Measurements from ENCODE around the gene PRKG2. TPM values are rescaled to one million over a fixed set of nuclear protein-coding genes. Genes with fewer than 3 reads are reported as not detected.

PRKG2 gene
- total RNA-seq, 2 experiments from 2014 or later = 0.27 to 0.39 TPM

- ChIA-PET CTCF (no interaction called here), POLR2A (no interaction called here)
- Mint-ChIP-seq H3K36me3 (ENCODE audit: low read depth) (no peaks in the 10 kb centered on the region), H3K27me3 (no peaks in the 10 kb centered on the region), H3K9me3 (no peaks in the 10 kb centered on the region), H3K4me3 (no peak overlapping the region), H3K4me1 (ENCODE audit: low read depth) (no peaks in the 10 kb centered on the region), H3K27ac (no peak overlapping the region)
- H3K36me3 ChIP-seq (ENCODE audit: insufficient read depth, low read length) = no peaks in the 10 kb centered on the region
- no peaks in the 10 kb centered on the region for H3K27me3 ChIP-seq (ENCODE audit: control insufficient read depth in 1 of 2, insufficient read depth in 2 of 2, low read length in 2 of 2)
- no peak overlapping the region for H3K4me3 ChIP-seq (ENCODE audit: low read length)
- no peak for ATAC-seq (ENCODE audit: poor library complexity)
- intact Hi-C loops (cut with DNase I, micrococcal nuclease) = no loop called here
- no peak for TF ChIP-seq CTCF (IDR thresholded peaks at IDR 0.05)
- no peak for DNase-seq
- H3K9me3 ChIP-seq (ENCODE audit: control insufficient read depth in 1 of 2, insufficient read depth in 1 of 2, low read length in 2 of 2) = no peaks in the 10 kb centered on the region
- no peak overlapping the region for H3K27ac ChIP-seq (ENCODE audit: low read depth in 1 of 2, low read length in 2 of 2)
- no peaks in the 10 kb centered on the region for H3K4me1 ChIP-seq (ENCODE audit: insufficient read depth, low read length)
Observed at GRCh38 chr4:81106150-81106549, 108.9 kb downstream of the PRKG2 start.

GRCh38 chr4:81102107-81102506 lies 112.9 kb downstream of the PRKG2 start:
- Mint-ChIP-seq H3K9me3 (no peaks in the 10 kb centered on the region), H3K4me1 (ENCODE audit: low read depth) (no peaks in the 10 kb centered on the region), H3K27me3 (no peaks in the 10 kb centered on the region), H3K27ac (no peak overlapping the region), H3K4me3 (no peak overlapping the region), H3K36me3 (ENCODE audit: low read depth) (no peaks in the 10 kb centered on the region)
- no peak overlapping the region for H3K27ac ChIP-seq (ENCODE audit: low read depth in 1 of 2, low read length in 2 of 2)
- no peak for TF ChIP-seq CTCF (IDR thresholded peaks at IDR 0.05)
- no peaks in the 10 kb centered on the region for H3K36me3 ChIP-seq (ENCODE audit: insufficient read depth, low read length)
- no peaks in the 10 kb centered on the region for H3K27me3 ChIP-seq (ENCODE audit: control insufficient read depth in 1 of 2, insufficient read depth in 2 of 2, low read length in 2 of 2)
- DNase-seq (no peak), ATAC-seq (ENCODE audit: poor library complexity) (no peak)
- POLR2A ChIA-PET = interaction anchor here (0.7 kb wide), 1 partner anchor 14 kb away, joined by 3 read pairs; no protein-coding TSS in a partner anchor
- CTCF ChIA-PET = interaction anchor here (0.6 kb wide), 1 partner anchor 37 kb away, joined by 3 read pairs; no protein-coding TSS in a partner anchor
- H3K4me3 ChIP-seq (ENCODE audit: low read length) = no peak overlapping the region
- no peaks in the 10 kb centered on the region for H3K9me3 ChIP-seq (ENCODE audit: control insufficient read depth in 1 of 2, insufficient read depth in 1 of 2, low read length in 2 of 2)
- no peaks in the 10 kb centered on the region for H3K4me1 ChIP-seq (ENCODE audit: insufficient read depth, low read length)
- intact Hi-C loops (cut with DNase I, micrococcal nuclease) = no loop called here

GRCh38 chr4:81096566-81096965 lies 118.5 kb downstream of the PRKG2 start:
- ChIA-PET POLR2A (no interaction called here), CTCF (no interaction called here)
- no peak overlapping the region for H3K27ac Mint-ChIP-seq
- Histone ChIP-seq H3K4me3 (ENCODE audit: low read length) (no peak overlapping the region), H3K9me3 (ENCODE audit: control insufficient read depth in 1 of 2, insufficient read depth in 1 of 2, low read length in 2 of 2) (no peaks in the 10 kb centered on the region), H3K27ac (ENCODE audit: low read depth in 1 of 2, low read length in 2 of 2) (no peak overlapping the region), H3K36me3 (ENCODE audit: insufficient read depth, low read length) (no peaks in the 10 kb centered on the region), H3K27me3 (ENCODE audit: control insufficient read depth in 1 of 2, insufficient read depth in 2 of 2, low read length in 2 of 2) (no peaks in the 10 kb centered on the region), H3K4me1 (ENCODE audit: insufficient read depth, low read length) (no peaks in the 10 kb centered on the region)
- H3K27me3 Mint-ChIP-seq = no peaks in the 10 kb centered on the region
- H3K36me3 Mint-ChIP-seq (ENCODE audit: low read depth) = no peaks in the 10 kb centered on the region
- H3K4me3 Mint-ChIP-seq = no peak overlapping the region
- ATAC-seq (ENCODE audit: poor library complexity) (no peak), DNase-seq (no peak)
- no peaks in the 10 kb centered on the region for H3K9me3 Mint-ChIP-seq
- TF ChIP-seq CTCF (IDR thresholded peaks at IDR 0.05) = no peak
- no peaks in the 10 kb centered on the region for H3K4me1 Mint-ChIP-seq (ENCODE audit: low read depth)
- intact Hi-C loops (cut with DNase I, micrococcal nuclease) = no loop called here
